ENCODE data around the gene FXYD1.
"Not testable (repeated sequence)": the region's sequence is repeated elsewhere in the genome, so short reads cannot be mapped to it uniquely, and the experiment has no call there.

FXYD1 gene

GRCh38 chr19:35144259-35144599 lies 5.6 kb downstream of the FXYD1 start:
- no peak for DNase-seq

GRCh38 chr19:35144600-35145436 lies 6.2 kb downstream of the FXYD1 start:
- DNase-seq = no peak

GRCh38 chr19:35146746-35147459 lies 8.3 kb downstream of the FXYD1 start:
- no peak for DNase-seq

GRCh38 chr19:35149463-35149862 lies 10.8 kb downstream of the FXYD1 start:
- no peak for DNase-seq

- no peak for DNase-seq
Measured at GRCh38 chr19:35150445-35150844, 11.8 kb downstream of the FXYD1 start.

GRCh38 chr19:35151273-35152065 lies 12.8 kb downstream of the FXYD1 start:
- DNase-seq = no peak

- DNase-seq = not testable (repeated sequence)
Measured at GRCh38 chr19:35153129-35153522, 14.5 kb downstream of the FXYD1 start.

GRCh38 chr19:35153701-35154524 lies 15.3 kb downstream of the FXYD1 start:
- peak; percentile 59 for DNase-seq

- DNase-seq = peak; percentile 44
Measured at GRCh38 chr19:35154525-35155406, 16.1 kb downstream of the FXYD1 start, which contains the start of gene FXYD5. Gene FXYD5, plus strand, starts transcription at chr19:35154735. Its CDS starts 816 bp downstream, at chr19:35155551.

GRCh38 chr19:35155441-35155840 lies 16.8 kb downstream of the FXYD1 start:
- no peak for DNase-seq

- no peak for DNase-seq
Measured at GRCh38 chr19:35155981-35156672, 17.5 kb downstream of the FXYD1 start.

- DNase-seq = no peak
Measured at GRCh38 chr19:35156673-35157014, 18.0 kb downstream of the FXYD1 start.

GRCh38 chr19:35157431-35157830 lies 18.8 kb downstream of the FXYD1 start:
- DNase-seq = no peak

GRCh38 chr19:35159606-35160005 lies 21.0 kb downstream of the FXYD1 start:
- DNase-seq = no peak

GRCh38 chr19:35160629-35161433 lies 22.2 kb downstream of the FXYD1 start:
- no peak for DNase-seq

GRCh38 chr19:35161434-35161743 lies 22.8 kb downstream of the FXYD1 start:
- no peak for DNase-seq

- no peak for DNase-seq
Measured at GRCh38 chr19:35162471-35163326, 24.1 kb downstream of the FXYD1 start.

GRCh38 chr19:35164418-35164817 lies 25.8 kb downstream of the FXYD1 start:
- no peak for DNase-seq

All from effector CD8-positive, alpha-beta T cell (primary cell).